H1 (cell line): ENCODE measurements around the gene RFC3. TPM values are rescaled to one million over a fixed set of nuclear protein-coding genes. Genes with fewer than 3 reads are reported as not detected.

Experiments
- EP300 ChIP-seq, 2 experiments: IDR thresholded peaks; 1 replicate in 1 of 2; 2 replicates in 1 of 2; pipeline ENCODE4 v1.6.1; 2011 to 2012; ENCODE audit warnings: low read depth in 2 of 2, low read length in 2 of 2, mild to moderate bottlenecking in 2 of 2, borderline replicate concordance in 1 of 2, inconsistent platforms in 1 of 2, moderate library complexity in 1 of 2
- GABPA ChIP-seq: IDR thresholded peaks from 2 replicates; pipeline ENCODE4 v1.6.1; 2011; ENCODE audit warnings: mild to moderate bottlenecking, low read length, moderate library complexity, borderline replicate concordance; ENCODE audit not compliant: insufficient read depth
- KDM4A ChIP-seq: IDR thresholded peaks from one replicate; pipeline ENCODE4 v1.7.1; 2012; ENCODE audit warnings: low read depth, mild to moderate bottlenecking, moderate library complexity, low read length, inconsistent platforms; ENCODE audit not compliant: severe bottlenecking
- SIRT6 ChIP-seq: IDR thresholded peaks from one replicate; pipeline ENCODE4 v1.7.1; 2012; ENCODE audit warnings: low read length, inconsistent platforms
- polyA plus RNA-seq, 7 experiments: library from polyadenylated mRNA; depleted of rRNA in 3 of 7; stranded (reverse) in 5 of 7; unstranded in 2 of 7; fragments of >200 nt in 5 of 7; fragments of 200-250 nt in 2 of 7; gene quantifications; 1 replicate in 5 of 7; 2 replicates in 1 of 7; 4 replicates in 1 of 7; pipeline versions ENCODE4 v1.2.1 to v1.2.3, GENCODE V29; 2011 to 2013; ENCODE audit warnings: missing spikeins in 2 of 7, mixed read lengths in 2 of 7
- total RNA-seq: library from RNA; stranded (reverse); fragmentation: NEBNext Ultra II Directional; extraction: Animal tissue kit (Norgen Biotek cat#: 25700); gene quantifications from 2 replicates; pipeline ENCODE4 v1.2.1, GENCODE V29; 2021

The RFC3 gene
- total and polyA plus RNA-seq, 2 of the 8 experiments (the other 6 are each of a cell fraction or from before 2014, with no cell fraction given) = 26.4 to 45.6 TPM

- no peak for TF ChIP-seq KDM4A
- TF ChIP-seq SIRT6 = no peak
- TF ChIP-seq GABPA = no peak
- no peak for TF ChIP-seq EP300 (IDR thresholded peaks at IDR 0.05; ENCODE audit: borderline replicate concordance in 1 of 2, low read depth in 2 of 2, low read length in 2 of 2)
Observed at GRCh38 chr13:33825083-33825482, 7.1 kb downstream of the RFC3 start (continued).
